A549 (cell line): Measurements from ENCODE around the gene CENPF. TPM values are rescaled to one million over a fixed set of nuclear protein-coding genes. Genes with fewer than 3 reads are reported as not detected.

Experiments
- ATAC-seq, 2 experiments: fragments of 200-7000 bp in 1 of 2; fragments of >200 bp in 1 of 2; cut with Nextera tagmentation in 1 of 2; cut with Tn5 transposase in 1 of 2; 3 replicates each; pipeline versions ENCODE4 v1.8.0 to v1.9.1; 2018 to 2020; ENCODE audit warnings: mild to moderate bottlenecking in 1 of 2, moderate library complexity in 1 of 2
- CTCF ChIA-PET: fragments of 300-600 bp; sonication (Branson Sonifier 250); formaldehyde crosslinking; extraction: SDS; loops from one replicate; lab custom pipeline; 2021; ENCODE audit warnings: antibody characterized with exemption, inconsistent platforms; lab: Yijun Ruan, JAX
- POLR2A ChIA-PET: fragments of 350-600 bp; formaldehyde crosslinking; extraction: SDS; loops from one replicate; lab custom pipeline; 2021; ENCODE audit warnings: antibody characterized with exemption, inconsistent platforms; lab: Yijun Ruan, JAX
- DNase-seq, 2 experiments: peaks; one replicate each; pipeline versions ENCODE4 v3.0.0 to v3.0.0-alpha.2; 2011 to 2016; ENCODE audit warnings: low read depth in 1 of 2, low spot score in 1 of 2
- FAIRE-seq: peaks from 2 replicates; lab custom pipeline; 2011; peaks lifted over from hg19 to GRCh38; lab: Jason Lieb, UNC
- H3K27ac ChIP-seq, 2 experiments: fragments of >200 bp; sonication (Bioruptor Twin); formaldehyde crosslinking; 3 replicates each; pipeline ENCODE4 v1.5.1; 2016 to 2017
- H3K4me1 ChIP-seq: fragments of >200 bp; sonication (Bioruptor Twin); formaldehyde crosslinking; 3 replicates; pipeline ENCODE4 v1.6.1; 2016
- H3K4me2 ChIP-seq: fragments of >200 bp; sonication (Bioruptor Twin); formaldehyde crosslinking; 3 replicates; pipeline ENCODE4 v1.6.1; 2016
- H3K4me3 ChIP-seq: fragments of >200 bp; sonication (Bioruptor Twin); formaldehyde crosslinking; 3 replicates; pipeline ENCODE4 v1.5.1; 2016
- H3K9me3 ChIP-seq: fragments of >200 bp; sonication (Bioruptor Twin); formaldehyde crosslinking; 3 replicates; pipeline ENCODE4 v1.6.1; 2016
- BHLHE40 ChIP-seq: IDR thresholded peaks from 2 replicates; pipeline ENCODE4 v1.6.1; 2012; ENCODE audit warnings: low read depth, low read length, inconsistent platforms
- CHD2 ChIP-seq: fragments of 150-350 bp; IDR thresholded peaks from 2 replicates; pipeline ENCODE4 v1.6.1; 2014; ENCODE audit warnings: low read length; ENCODE audit not compliant: partially characterized antibody
- EHF ChIP-seq: fragments of 250-450 bp; sonication (Bioruptor Pico); IDR thresholded peaks from 2 replicates; pipeline ENCODE4 v1.5.0; 2020; ENCODE audit warnings: mild to moderate bottlenecking
- FOXS1 ChIP-seq: fragments of 250-450 bp; sonication (Bioruptor Pico); IDR thresholded peaks from 2 replicates; pipeline ENCODE4 v1.5.0; 2020; ENCODE audit warnings: mild to moderate bottlenecking, moderate library complexity
- HEYL ChIP-seq: fragments of 250-450 bp; sonication (Bioruptor Pico); IDR thresholded peaks from 2 replicates; pipeline ENCODE4 v1.8.0; 2021; ENCODE audit warnings: mild to moderate bottlenecking, moderate library complexity
- HOXB5 ChIP-seq: fragments of 250-450 bp; sonication (Bioruptor Pico); IDR thresholded peaks from 2 replicates; pipeline ENCODE4 v1.5.0; 2020; ENCODE audit warnings: mild to moderate bottlenecking, moderate library complexity
- JUN ChIP-seq, 2 experiments: fragments of >200 bp; sonication (Bioruptor Twin); formaldehyde crosslinking; IDR thresholded peaks; 2 replicates in 1 of 2; 3 replicates in 1 of 2; pipeline ENCODE4 v1.6.1; 2016 to 2017
- JUNB ChIP-seq: fragments of >200 bp; sonication (Bioruptor Twin); formaldehyde crosslinking; IDR thresholded peaks from 2 replicates; pipeline ENCODE4 v1.6.1; 2016
- KDM1A ChIP-seq: fragments of 200-600 bp; sonication (generic); IDR thresholded peaks from 2 replicates; pipeline ENCODE4 v1.6.1; 2016; ENCODE audit warnings: low read depth, mild to moderate bottlenecking
- NPAS2 ChIP-seq: fragments of 250-450 bp; sonication (Bioruptor Pico); IDR thresholded peaks from 2 replicates; pipeline ENCODE4 v1.8.0; 2022; ENCODE audit warnings: mild to moderate bottlenecking, moderate library complexity, borderline replicate concordance
- PBX3 ChIP-seq: IDR thresholded peaks from 2 replicates; pipeline ENCODE4 v1.6.1; 2012
- POLR2A ChIP-seq: IDR thresholded peaks from 2 replicates; pipeline ENCODE4 v1.6.1; 2012; ENCODE audit warnings: mild to moderate bottlenecking, low read length
- RAD21 ChIP-seq, 2 experiments: fragments of >200 bp in 1 of 2; sonication (Bioruptor Twin) in 1 of 2; formaldehyde crosslinking in 1 of 2; IDR thresholded peaks in 1 of 2; conservative IDR thresholded peaks in 1 of 2; 2 replicates in 1 of 2; 3 replicates in 1 of 2; pipeline ENCODE4 v1.6.1; 2012 to 2018; ENCODE audit warnings: inconsistent platforms in 1 of 2
- TFCP2L1 ChIP-seq: fragments of 250-450 bp; sonication (Bioruptor Pico); IDR thresholded peaks from 2 replicates; pipeline ENCODE4 v1.5.0; 2021; ENCODE audit warnings: mild to moderate bottlenecking
- ZFP36 ChIP-seq: fragments of 450-650 bp; IDR thresholded peaks from 2 replicates; pipeline ENCODE4 v1.6.1; 2014; ENCODE audit warnings: borderline replicate concordance; ENCODE audit not compliant: partially characterized antibody
- ZNF302 ChIP-seq: fragments of 250-450 bp; sonication (Bioruptor Pico); IDR thresholded peaks from 2 replicates; pipeline ENCODE4 v1.9.0; 2021; ENCODE audit warnings: inconsistent platforms, mild to moderate bottlenecking, moderate library complexity
- ZSCAN20 ChIP-seq: fragments of 250-450 bp; sonication (Bioruptor Pico); IDR thresholded peaks from 2 replicates; pipeline ENCODE4 v1.8.0; 2022; ENCODE audit warnings: mild to moderate bottlenecking, moderate library complexity
- WGBS: methylation state at CpG from one replicate; pipeline ENCODE4 v1.1.6; 2017; ENCODE audit errors: missing lambda C conversion rate; 5-methylcytosine and 5-hydroxymethylcytosine counted together
- polyA plus RNA-seq, 4 experiments: library from polyadenylated mRNA; depleted of rRNA in 3 of 4; stranded (reverse); fragments of >200 nt; fragmentation: RNase III in 1 of 4; extraction: RNeasy Plus Mini Kit Qiagen cat#74134 plus additional on column Dnase treatment in 1 of 4; gene quantifications; 2 replicates in 3 of 4; 3 replicates in 1 of 4; pipeline ENCODE4 v1.2.3, GENCODE V29; 2011 to 2017
- TF ChIP-seq, protein P1 (sequence below): fragments of 250-450 bp; sonication (Bioruptor Pico); IDR thresholded peaks from 2 replicates; pipeline ENCODE4 v1.5.0; 2021; ENCODE audit warnings: mild to moderate bottlenecking, moderate library complexity, borderline replicate concordance
- TF ChIP-seq, protein P2 (sequence below): IDR thresholded peaks from 2 replicates; pipeline ENCODE4 v1.6.1; 2012

Gene CENPF
- polyA plus RNA-seq, 2 of the 4 experiments (the other 2 are of a cell fraction), result 53.0 to 70.6 TPM

GRCh38 chr1:214664651-214665433, 61.8 kb downstream of the CENPF start:
- Histone ChIP-seq H3K4me3 (no peak overlapping the region), H3K4me2 (no peak overlapping the region)
- ChIA-PET POLR2A (no interaction called here), CTCF (interaction anchor here (0.6 to 2.0 kb wide), 6 partner anchors 26 to 859 kb away, joined by 3 to 7 read pairs (median 3); no protein-coding TSS in a partner anchor)
- no peak for ATAC-seq
- no peak for TF ChIP-seq KDM1A
- no peak for TF ChIP-seq RAD21 (conservative IDR thresholded peaks at IDR 0.05 in 1 of 2, IDR thresholded peaks at IDR 0.05 in 1 of 2)
- no peak for TF ChIP-seq JUNB
- TF ChIP-seq EHF (CRISPR knock-in tag), result no peak
- no peak for TF ChIP-seq JUN (IDR thresholded peaks at IDR 0.05)
- TF ChIP-seq FOXS1, result no peak
- TF ChIP-seq ZFP36, result no peak
- no peak for TF ChIP-seq CHD2
- TF ChIP-seq BHLHE40, result no peak
- no peak for TF ChIP-seq NPAS2 (CRISPR knock-in tag)
- TF ChIP-seq, protein P1, sequence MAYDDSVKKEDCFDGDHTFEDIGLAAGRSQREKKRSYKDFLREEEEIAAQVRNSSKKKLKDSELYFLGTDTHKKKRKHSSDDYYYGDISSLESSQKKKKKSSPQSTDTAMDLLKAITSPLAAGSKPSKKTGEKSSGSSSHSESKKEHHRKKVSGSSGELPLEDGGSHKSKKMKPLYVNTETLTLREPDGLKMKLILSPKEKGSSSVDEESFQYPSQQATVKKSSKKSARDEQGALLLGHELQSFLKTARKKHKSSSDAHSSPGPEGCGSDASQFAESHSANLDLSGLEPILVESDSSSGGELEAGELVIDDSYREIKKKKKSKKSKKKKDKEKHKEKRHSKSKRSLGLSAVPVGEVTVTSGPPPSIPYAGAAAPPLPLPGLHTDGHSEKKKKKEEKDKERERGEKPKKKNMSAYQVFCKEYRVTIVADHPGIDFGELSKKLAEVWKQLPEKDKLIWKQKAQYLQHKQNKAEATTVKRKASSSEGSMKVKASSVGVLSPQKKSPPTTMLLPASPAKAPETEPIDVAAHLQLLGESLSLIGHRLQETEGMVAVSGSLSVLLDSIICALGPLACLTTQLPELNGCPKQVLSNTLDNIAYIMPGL, result no peak
- TF ChIP-seq, all 56 proteins: peak for 0
- FAIRE-seq (no peak), DNase-seq (no peak)
- H3K27ac ChIP-seq, result no peak overlapping the region
- no peaks in the 10 kb centered on the region for H3K4me1 ChIP-seq
- no peaks in the 10 kb centered on the region for H3K9me3 ChIP-seq
- WGBS, result 91% methylated on average over 8 of the region's 8 CpGs

- no peaks in the 10 kb centered on the region for H3K4me1 ChIP-seq
- no peak overlapping the region for H3K27ac ChIP-seq
- DNase-seq, result no peak
- CTCF ChIA-PET, result interaction anchor here (0.7 to 2.1 kb wide), 5 partner anchors 27 to 861 kb away, joined by 3 to 7 read pairs (median 4); no protein-coding TSS in a partner anchor
- H3K9me3 ChIP-seq, result no peaks in the 10 kb centered on the region
- WGBS, result 85% methylated on average over 4 of the region's 4 CpGs
- H3K4me2 ChIP-seq, result no peak overlapping the region
- POLR2A ChIA-PET, result no interaction called here
- no peak for FAIRE-seq
- ATAC-seq, result no peak
- TF ChIP-seq HOXB5 (CRISPR knock-in tag) (no peak), ZFP36 (no peak), KDM1A (no peak), TFCP2L1 (CRISPR knock-in tag) (no peak), POLR2A (no peak), ZNF302 (no peak), PBX3 (no peak), JUN (IDR thresholded peaks at IDR 0.05) (no peak), FOXS1 (no peak), JUNB (no peak)
- H3K4me3 ChIP-seq, result no peak overlapping the region
Observed at GRCh38 chr1:214665606-214666110, 62.7 kb downstream of the CENPF start.

GRCh38 chr1:214666674-214667073, 63.7 kb downstream of the CENPF start:
- H3K4me1 ChIP-seq, result no peaks in the 10 kb centered on the region
- no peaks in the 10 kb centered on the region for H3K9me3 ChIP-seq
- ChIA-PET CTCF (interaction anchor here (1.2 to 2.1 kb wide), 2 partner anchors 405 to 860 kb away, joined by 3 to 7 read pairs; no protein-coding TSS in a partner anchor), POLR2A (no interaction called here)
- WGBS, result 94% methylated on average over 2 of the region's 2 CpGs
- H3K4me3 ChIP-seq, result no peak overlapping the region
- no peak for FAIRE-seq
- H3K4me2 ChIP-seq, result no peak overlapping the region
- ATAC-seq, result no peak
- TF ChIP-seq PBX3, result no peak
- no peak for TF ChIP-seq ZSCAN20 (CRISPR knock-in tag)
- TF ChIP-seq POLR2A, result no peak
- TF ChIP-seq HEYL (CRISPR knock-in tag), result no peak
- TF ChIP-seq, protein P2, sequence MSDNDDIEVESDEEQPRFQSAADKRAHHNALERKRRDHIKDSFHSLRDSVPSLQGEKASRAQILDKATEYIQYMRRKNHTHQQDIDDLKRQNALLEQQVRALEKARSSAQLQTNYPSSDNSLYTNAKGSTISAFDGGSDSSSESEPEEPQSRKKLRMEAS, result no peak
- no peak for TF ChIP-seq NPAS2 (CRISPR knock-in tag)
- no peak for DNase-seq
- H3K27ac ChIP-seq, result no peak overlapping the region
